ENCODE results near the gene CD300LF.

- TF ChIP-seq CTCF (IDR thresholded peaks at IDR 0.05) (no peak), POLR2A (IDR thresholded peaks at IDR 0.05) (no peak), POLR2AphosphoS5 (IDR thresholded peaks at IDR 0.05) (no peak)
These were observed 31.0 kb upstream of the CD300LF start for GRCh38 chr17:74743755-74744154.

Measured in prostate gland (tissue), 2 donors.